Panc1 (cell line): ENCODE data around the gene FAM180B. TPM values are rescaled to one million over a fixed set of nuclear protein-coding genes. Genes with fewer than 3 reads are reported as not detected.

ENCODE experiments used
- ATAC-seq: fragments of 200-7000 bp; cut with Tn5 transposase; 2 replicates; pipeline ENCODE4 v1.9.1; 2020; ENCODE audit warnings: mild to moderate bottlenecking, moderate library complexity
- BruUV-seq: library from RNA; stranded (reverse); fragments of 400-500 nt; replicated peaks from 2 replicates; lab custom pipeline; 2021; lab: Mats Ljungman, UMichigan
- CTCF ChIA-PET: fragments of 300-600 bp; sonication (Branson Sonifier 250); formaldehyde crosslinking; loops from one replicate; lab custom pipeline; 2022; ENCODE audit warnings: antibody characterized with exemption; lab: Charles Lee
- POLR2A ChIA-PET: fragments of 300-600 bp; sonication (Branson Sonifier 250); formaldehyde crosslinking; loops from one replicate; lab custom pipeline; 2022; ENCODE audit warnings: antibody characterized with exemption; lab: Charles Lee
- DNase-seq: peaks from one replicate; pipeline ENCODE4 v3.0.0-alpha.2; 2010; ENCODE audit warnings: low read depth, low spot score
- H3K27ac ChIP-seq: 2 replicates; pipeline ENCODE4 v1.5.1; 2011; ENCODE audit warnings: mild to moderate bottlenecking, low read length, inconsistent platforms
- H3K27me3 ChIP-seq: fragments of 200-500 bp; sonication (Bioruptor generic); 2 replicates; pipeline ENCODE4 v1.6.0; 2014; ENCODE audit warnings: low read length, inconsistent platforms; ENCODE audit not compliant: control insufficient read depth, insufficient read depth
- H3K36me3 ChIP-seq: fragments of 200-500 bp; sonication (Bioruptor generic); 2 replicates; pipeline ENCODE4 v1.5.1; 2014; ENCODE audit warnings: inconsistent platforms, mild to moderate bottlenecking, low read length, moderate library complexity; ENCODE audit not compliant: control insufficient read depth, insufficient read depth
- H3K4me1 ChIP-seq: 2 replicates; pipeline ENCODE4 v1.5.1; 2011; ENCODE audit warnings: inconsistent platforms, mild to moderate bottlenecking, low read length, moderate library complexity; ENCODE audit not compliant: control insufficient read depth, insufficient read depth
- H3K4me3 ChIP-seq, 2 experiments: 2 replicates each; pipeline ENCODE4 v1.5.1; 2011 to 2012; ENCODE audit warnings: low read depth in 2 of 2, low read length in 2 of 2, mild to moderate bottlenecking in 2 of 2, inconsistent platforms in 1 of 2, moderate library complexity in 1 of 2
- H3K9me3 ChIP-seq: fragments of 200-500 bp; sonication (Bioruptor generic); 2 replicates; pipeline ENCODE4 v1.5.1; 2014; ENCODE audit warnings: low read depth, mild to moderate bottlenecking, inconsistent platforms, low read length, moderate library complexity; ENCODE audit not compliant: control insufficient read depth, insufficient read depth
- POLR2AphosphoS5 ChIP-seq: IDR thresholded peaks from 2 replicates; pipeline ENCODE4 v1.6.1; 2012; ENCODE audit warnings: mild to moderate bottlenecking, low read depth, low read length, moderate library complexity
- REST ChIP-seq, 2 experiments: IDR thresholded peaks; 2 replicates each; pipeline ENCODE4 v1.6.1; 2011 to 2012; ENCODE audit warnings: low read depth in 2 of 2, control low read depth in 1 of 2, low read length in 1 of 2, mild to moderate bottlenecking in 1 of 2, moderate library complexity in 1 of 2; ENCODE audit not compliant: insufficient read depth in 1 of 2
- SIN3A ChIP-seq: IDR thresholded peaks from 2 replicates; pipeline ENCODE4 v1.6.1; 2012; ENCODE audit warnings: low read depth, mild to moderate bottlenecking, low read length, moderate library complexity, borderline replicate concordance; ENCODE audit not compliant: insufficient read depth
- TCF7L2 ChIP-seq: IDR thresholded peaks from 2 replicates; pipeline ENCODE4 v1.6.1; 2011; ENCODE audit warnings: mild to moderate bottlenecking, low read depth, low read length, inconsistent platforms
- in situ Hi-C: cut with HindIII; loops from 2 replicates; pipeline ENCODE4 v1.10.0; 2016; ENCODE audit warnings: low sequenced_read_pairs, low pct_unique_long_range_greater_than_20kb
- intact Hi-C: fragments of 100-400 bp; cut with micrococcal nuclease; formaldehyde crosslinking; loops from one replicate; pipeline ENCODE4 v1.10.0; 2022; ENCODE audit not compliant: unreplicated experiment
- total RNA-seq: library from RNA; stranded (reverse); gene quantifications from one replicate; pipeline ENCODE4 v1.2.1, GENCODE V29; 2021; ENCODE audit not compliant: unreplicated experiment
- TF ChIP-seq, protein P1 (sequence below): fragments of 450-650 bp; IDR thresholded peaks from 2 replicates; pipeline ENCODE4 v1.5.1; 2017; ENCODE audit warnings: mild to moderate bottlenecking

FAM180B gene
- total RNA-seq, 1 experiment from 2014 or later = not detected

- intact Hi-C loops (no loop called here), in situ Hi-C loops (no loop called here)
- DNase-seq = no peak
- ChIA-PET CTCF (no interaction called here), POLR2A (no interaction called here)
- no peak for ATAC-seq
- no TSS peak for BruUV-seq
- H3K27me3 ChIP-seq = no peaks in the 10 kb centered on the region
- H3K4me1 ChIP-seq = no peaks in the 10 kb centered on the region
- TF ChIP-seq SIN3A (no peak), REST (IDR thresholded peaks at IDR 0.05; ENCODE audit: insufficient read depth in 1 of 2, low read depth in 2 of 2, low read length in 1 of 2) (no peak), TCF7L2 (no peak), POLR2AphosphoS5 (no peak)
- TF ChIP-seq, protein P1, sequence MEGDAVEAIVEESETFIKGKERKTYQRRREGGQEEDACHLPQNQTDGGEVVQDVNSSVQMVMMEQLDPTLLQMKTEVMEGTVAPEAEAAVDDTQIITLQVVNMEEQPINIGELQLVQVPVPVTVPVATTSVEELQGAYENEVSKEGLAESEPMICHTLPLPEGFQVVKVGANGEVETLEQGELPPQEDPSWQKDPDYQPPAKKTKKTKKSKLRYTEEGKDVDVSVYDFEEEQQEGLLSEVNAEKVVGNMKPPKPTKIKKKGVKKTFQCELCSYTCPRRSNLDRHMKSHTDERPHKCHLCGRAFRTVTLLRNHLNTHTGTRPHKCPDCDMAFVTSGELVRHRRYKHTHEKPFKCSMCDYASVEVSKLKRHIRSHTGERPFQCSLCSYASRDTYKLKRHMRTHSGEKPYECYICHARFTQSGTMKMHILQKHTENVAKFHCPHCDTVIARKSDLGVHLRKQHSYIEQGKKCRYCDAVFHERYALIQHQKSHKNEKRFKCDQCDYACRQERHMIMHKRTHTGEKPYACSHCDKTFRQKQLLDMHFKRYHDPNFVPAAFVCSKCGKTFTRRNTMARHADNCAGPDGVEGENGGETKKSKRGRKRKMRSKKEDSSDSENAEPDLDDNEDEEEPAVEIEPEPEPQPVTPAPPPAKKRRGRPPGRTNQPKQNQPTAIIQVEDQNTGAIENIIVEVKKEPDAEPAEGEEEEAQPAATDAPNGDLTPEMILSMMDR = no peak
- H3K36me3 ChIP-seq = no peaks in the 10 kb centered on the region
- H3K27ac ChIP-seq = no peak overlapping the region
- no peaks in the 10 kb centered on the region for H3K9me3 ChIP-seq
- H3K4me3 ChIP-seq = no peak overlapping the region
These were observed 20.9 kb downstream of the FAM180B start for GRCh38 chr11:47607380-47607779.

DNA sequence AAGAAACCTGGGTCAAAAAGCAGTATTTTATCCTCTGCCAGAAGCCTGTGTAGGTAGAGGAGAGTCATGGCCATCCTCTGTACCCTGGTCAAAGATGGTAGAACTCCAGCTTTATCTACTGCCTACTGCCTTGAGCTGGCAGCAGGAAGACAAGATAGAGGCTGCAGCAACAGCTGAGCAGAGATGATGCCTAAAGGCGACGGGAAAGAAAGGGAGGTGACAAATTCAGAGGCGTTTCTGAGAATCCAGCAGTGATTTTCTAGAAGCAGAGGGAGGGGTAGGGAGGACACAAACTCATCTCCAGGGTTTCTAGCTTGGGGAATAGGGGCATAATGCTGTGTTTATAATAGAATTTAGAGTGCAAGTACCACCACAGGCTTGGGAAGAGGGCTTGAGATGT, 23.2 kb downstream of the FAM180B start:
- no peak for TF ChIP-seq POLR2AphosphoS5
- TF ChIP-seq, protein P1 = no peak
- no peak for TF ChIP-seq REST (IDR thresholded peaks at IDR 0.05; ENCODE audit: insufficient read depth in 1 of 2, low read depth in 2 of 2, low read length in 1 of 2)
- TF ChIP-seq SIN3A = no peak
- TF ChIP-seq TCF7L2 = no peak
- Histone ChIP-seq H3K4me1 (no peaks in the 10 kb centered on the region), H3K4me3 (no peak overlapping the region), H3K27me3 (no peaks in the 10 kb centered on the region), H3K36me3 (no peaks in the 10 kb centered on the region), H3K9me3 (no peaks in the 10 kb centered on the region), H3K27ac (no peak overlapping the region)
- DNase-seq = no peak
- intact Hi-C loops (no loop called here), in situ Hi-C loops (no loop called here)
- ChIA-PET POLR2A (no interaction called here), CTCF (no interaction called here)
- ATAC-seq = no peak
- BruUV-seq = no TSS peak
